Mammary epithelial cell (primary cell): ENCODE measurements around the gene CD274.

Source experiments
- CTCF ChIP-seq, 2 donors: IDR thresholded peaks in 1 of 2; conservative IDR thresholded peaks in 1 of 2; 2 replicates each; pipeline ENCODE4 v1.5.1; 2011 to 2012; ENCODE audit warnings: inconsistent platforms in 2 of 2, low read length in 2 of 2, mild to moderate bottlenecking in 2 of 2, control low read depth in 1 of 2, low read depth in 1 of 2; ENCODE audit not compliant: insufficient read depth in 1 of 2; ENCODE audit errors: extremely low read depth in 1 of 2
- EZH2 ChIP-seq: IDR thresholded peaks from 2 replicates; pipeline ENCODE4 v1.6.1; 2012; ENCODE audit warnings: low read length, inconsistent platforms, borderline replicate concordance

- TF ChIP-seq CTCF (conservative IDR thresholded peaks at IDR 0.05 in 1 of 2, IDR thresholded peaks at IDR 0.05 in 1 of 2; ENCODE audit: extremely low read depth in 1 of 2, insufficient read depth in 1 of 2, low read depth in 1 of 2, low read length in 2 of 2) (no peak), EZH2 (no peak)
Measured at GRCh38 chr9:5448461-5449435, 1.6 kb upstream of the CD274 start.
